HG03432 (cell line): ENCODE measurements around the gene FASN.

ENCODE experiments used
- ATAC-seq: cut with Tn5 transposase; IDR thresholded peaks from one replicate; pipeline ENCODE4 v1.9.1; 2021; ENCODE audit warnings: mild to moderate bottlenecking, moderate library complexity; ENCODE audit not compliant: unreplicated experiment

The FASN gene

GRCh38 chr17:82030470-82031302 lies 67.3 kb downstream of the FASN start:
- peak; percentile 43 for ATAC-seq

GRCh38 chr17:82029990-82030469 lies 68.0 kb downstream of the FASN start:
- ATAC-seq = no peak

DNA sequence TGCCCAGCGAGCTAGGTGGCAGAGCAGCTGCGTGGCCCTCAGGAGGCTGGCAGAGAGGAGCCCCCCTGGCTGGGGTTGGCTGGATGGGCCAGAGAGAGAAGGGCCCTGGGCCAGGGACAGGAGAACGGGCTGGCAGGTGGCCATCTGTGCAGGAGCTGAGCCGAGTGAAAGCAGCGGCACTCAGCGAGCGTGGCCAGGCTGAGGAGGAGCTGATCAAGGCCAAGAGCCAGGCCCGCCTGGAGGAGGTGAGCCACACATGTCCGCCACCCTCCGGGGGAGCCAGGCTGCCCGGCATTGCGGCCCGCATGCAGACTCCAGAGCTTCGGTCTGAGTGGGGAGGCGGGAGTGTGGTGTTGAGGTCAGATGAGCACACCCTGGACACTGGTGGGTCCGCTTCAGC lies 68.6 kb downstream of the FASN start:
- no peak for ATAC-seq

DNA sequence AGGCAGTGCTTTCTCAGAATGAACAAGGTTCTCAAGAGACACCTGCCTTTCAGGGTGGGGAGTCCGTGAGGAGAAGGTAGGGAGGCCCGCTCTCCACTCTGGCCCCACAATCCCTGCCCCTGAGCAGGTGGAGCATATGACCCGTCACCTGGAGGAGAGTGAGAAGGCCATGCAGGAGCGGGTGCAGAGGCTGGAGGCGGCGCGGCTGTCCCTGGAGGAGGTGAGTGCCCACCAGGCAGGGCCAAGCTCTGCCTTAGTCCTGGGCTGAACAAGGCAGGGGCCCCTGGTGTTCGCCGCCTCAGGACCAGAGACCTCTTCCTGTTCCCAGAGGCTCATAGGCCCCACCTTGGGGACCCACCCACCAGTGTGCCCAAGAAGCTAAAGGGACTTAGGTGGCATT lies 69.1 kb downstream of the FASN start:
- no peak for ATAC-seq
